Loucy (cell line): ENCODE results near the gene UNC93A.

Experiments used
- CTCF ChIP-seq: fragments of 200-600 bp; sonication (generic); conservative IDR thresholded peaks from 2 replicates; pipeline ENCODE4 v1.5.1; 2014; ENCODE audit warnings: mild to moderate bottlenecking, antibody characterized with exemption, low read length
- EZH2phosphoT487 ChIP-seq: fragments of 200-600 bp; IDR thresholded peaks from 2 replicates; pipeline ENCODE4 v1.6.1; 2018; ENCODE audit warnings: antibody characterized with exemption, mild to moderate bottlenecking, moderate library complexity, borderline replicate concordance

- no peak for TF ChIP-seq CTCF
- TF ChIP-seq EZH2phosphoT487: no peak
Observed at GRCh38 chr6:167244991-167245390, 46.1 kb upstream of the UNC93A start.
